Ectodermal cell (in vitro differentiated cells): ENCODE data around the gene RNF38.
"Not testable (repeated sequence)": the region's sequence is repeated elsewhere in the genome, so short reads cannot be mapped to it uniquely, and the experiment has no call there.

ENCODE experiments used
- H3K27ac ChIP-seq: 2 replicates; pipeline ENCODE4 v1.7.0; 2013; ENCODE audit warnings: mild to moderate bottlenecking, low read depth, low read length; ENCODE audit not compliant: insufficient read depth, poor library complexity, severe bottlenecking
- H3K27me3 ChIP-seq: 2 replicates; pipeline ENCODE4 v1.7.0; 2013; ENCODE audit warnings: mild to moderate bottlenecking, low read length; ENCODE audit not compliant: insufficient read depth, control insufficient read depth, poor library complexity, severe bottlenecking
- H3K36me3 ChIP-seq: one replicate; pipeline ENCODE4 v1.7.0; 2013; ENCODE audit warnings: low read length; ENCODE audit not compliant: control insufficient read depth, insufficient read depth
- H3K4me1 ChIP-seq: one replicate; pipeline ENCODE4 v1.7.0; 2013; ENCODE audit warnings: low read length; ENCODE audit not compliant: control insufficient read depth, insufficient read depth
- H3K4me3 ChIP-seq: 2 replicates; pipeline ENCODE4 v1.7.0; 2013; ENCODE audit warnings: low read depth, low read length, control low read depth; ENCODE audit not compliant: insufficient read depth
- H3K9me3 ChIP-seq: 2 replicates; pipeline ENCODE4 v1.7.0; 2013; ENCODE audit warnings: mild to moderate bottlenecking, low read length, moderate library complexity; ENCODE audit not compliant: control insufficient read depth
- WGBS, 2 experiments: methylation state at CpG; one replicate each; pipeline ENCODE4 v1.1.7; 2013; ENCODE audit warnings: missing lambda C conversion rate in 2 of 2; 5-methylcytosine and 5-hydroxymethylcytosine counted together

The RNF38 gene

GRCh38 chr9:36411410-36411809, 11.3 kb upstream of the RNF38 start:
- not testable (repeated sequence) for H3K27ac ChIP-seq, H3K36me3 ChIP-seq, H3K4me1 ChIP-seq, H3K27me3 ChIP-seq, H3K4me3 ChIP-seq, H3K9me3 ChIP-seq
- 95 to 96% methylated on average over 2 to 3 of the region's 3 CpGs for WGBS, 2 experiments

- H3K36me3 ChIP-seq, H3K9me3 ChIP-seq, H3K4me1 ChIP-seq, H3K4me3 ChIP-seq, H3K27me3 ChIP-seq, H3K27ac ChIP-seq: not testable (repeated sequence)
- WGBS, 2 experiments = 93 to 97% methylated on average over 4 of the region's 4 CpGs
Measured at GRCh38 chr9:36409076-36409475, 9.0 kb upstream of the RNF38 start.

GRCh38 chr9:36407122-36407723, 7.2 kb upstream of the RNF38 start:
- Histone ChIP-seq H3K36me3 (no peaks in the 10 kb centered on the region), H3K9me3 (no peaks in the 10 kb centered on the region), H3K27me3 (no peaks in the 10 kb centered on the region), H3K4me1 (no peaks in the 10 kb centered on the region), H3K27ac (no peak overlapping the region), H3K4me3 (no peak overlapping the region)
- 47 to 48% methylated on average over 4 of the region's 4 CpGs for WGBS, 2 experiments

- H3K4me3 ChIP-seq = no peak overlapping the region
- peak overlapping the region; percentile 67 for H3K27ac ChIP-seq
- WGBS, 2 experiments = 79 to 80% methylated on average over 3 of the region's 3 CpGs
Measured at GRCh38 chr9:36402536-36402935, 2.5 kb upstream of the RNF38 start.

GRCh38 chr9:36401897-36402480, 1.9 kb upstream of the RNF38 start:
- Histone ChIP-seq H3K4me3 (no peak overlapping the region), H3K27ac (no peak overlapping the region), H3K36me3 (no peaks in the 10 kb centered on the region), H3K4me1 (peaks cover 8% of the 10 kb centered on the region), H3K27me3 (no peaks in the 10 kb centered on the region), H3K9me3 (no peaks in the 10 kb centered on the region)
- 91 to 96% methylated on average over 3 of the region's 3 CpGs for WGBS, 2 experiments

More at GRCh38 chr9:36402536-36402935, 2.5 kb upstream of the RNF38 start:
- Histone ChIP-seq H3K4me1 (peaks cover 8% of the 10 kb centered on the region), H3K9me3 (no peaks in the 10 kb centered on the region), H3K27me3 (no peaks in the 10 kb centered on the region), H3K36me3 (no peaks in the 10 kb centered on the region)

GRCh38 chr9:36401164-36401740, 1.2 kb upstream of the RNF38 start:
- Histone ChIP-seq H3K27ac (peak overlapping the region; percentile 98), H3K36me3 (no peaks in the 10 kb centered on the region)
- WGBS, 2 experiments = 2 to 4% methylated on average over 31 to 32 of the region's 33 CpGs

GRCh38 chr9:36400332-36401163, 479 bp upstream of the RNF38 start:
- H3K27ac ChIP-seq = peak overlapping the region; percentile 98
- no peaks in the 10 kb centered on the region for H3K9me3 ChIP-seq
- H3K27me3 ChIP-seq = no peaks in the 10 kb centered on the region
- 0% methylated on average over 111 of the region's 111 CpGs for WGBS, 2 experiments
- H3K4me3 ChIP-seq = peak overlapping the region; percentile 74
- H3K36me3 ChIP-seq = no peaks in the 10 kb centered on the region
- H3K4me1 ChIP-seq = peaks cover 8% of the 10 kb centered on the region

More at GRCh38 chr9:36401164-36401740, 1.2 kb upstream of the RNF38 start:
- H3K4me3 ChIP-seq = peak overlapping the region; percentile 74
- H3K9me3 ChIP-seq = no peaks in the 10 kb centered on the region
- no peaks in the 10 kb centered on the region for H3K27me3 ChIP-seq
- H3K4me1 ChIP-seq = peaks cover 8% of the 10 kb centered on the region

GRCh38 chr9:36398745-36399144, 1.3 kb downstream of the RNF38 start:
- no peaks in the 10 kb centered on the region for H3K27me3 ChIP-seq
- peak overlapping the region; percentile 25 for H3K4me3 ChIP-seq
- no peak overlapping the region for H3K27ac ChIP-seq

GRCh38 chr9:36396985-36397384, 3.1 kb downstream of the RNF38 start:
- H3K4me3 ChIP-seq = no peak overlapping the region
- WGBS, 2 experiments = 92% methylated on average over 5 of the region's 9 CpGs

More at GRCh38 chr9:36398745-36399144, 1.3 kb downstream of the RNF38 start:
- H3K36me3 ChIP-seq = no peaks in the 10 kb centered on the region
- H3K4me1 ChIP-seq = peaks cover 8% of the 10 kb centered on the region
- no peaks in the 10 kb centered on the region for H3K9me3 ChIP-seq

GRCh38 chr9:36392489-36392888, 7.6 kb downstream of the RNF38 start:
- H3K27ac ChIP-seq = no peak overlapping the region
- H3K4me1 ChIP-seq = peaks cover 3% of the 10 kb centered on the region
- 94 to 96% methylated on average over 1 of the region's 1 CpG for WGBS, 2 experiments
- H3K9me3 ChIP-seq = no peaks in the 10 kb centered on the region
- H3K36me3 ChIP-seq = no peaks in the 10 kb centered on the region
- no peak overlapping the region for H3K4me3 ChIP-seq
- no peaks in the 10 kb centered on the region for H3K27me3 ChIP-seq

More at GRCh38 chr9:36396985-36397384, 3.1 kb downstream of the RNF38 start:
- no peaks in the 10 kb centered on the region for H3K27me3 ChIP-seq
- peaks cover 11% of the 10 kb centered on the region for H3K4me1 ChIP-seq
- H3K27ac ChIP-seq = no peak overlapping the region
- no peaks in the 10 kb centered on the region for H3K9me3 ChIP-seq
- H3K36me3 ChIP-seq = no peaks in the 10 kb centered on the region
